Mammary epithelial cell (primary cell): ENCODE measurements around the gene SPARC.

Source experiments
- EZH2 ChIP-seq: IDR thresholded peaks from 2 replicates; pipeline ENCODE4 v1.6.1; 2012; ENCODE audit warnings: low read length, inconsistent platforms, borderline replicate concordance
- TF ChIP-seq, protein P1 (sequence below), 2 donors: IDR thresholded peaks in 1 of 2; conservative IDR thresholded peaks in 1 of 2; 2 replicates each; pipeline ENCODE4 v1.5.1; 2011 to 2012; ENCODE audit warnings: inconsistent platforms in 2 of 2, low read length in 2 of 2, mild to moderate bottlenecking in 2 of 2, control low read depth in 1 of 2, low read depth in 1 of 2; ENCODE audit not compliant: insufficient read depth in 1 of 2; ENCODE audit errors: extremely low read depth in 1 of 2

DNA sequence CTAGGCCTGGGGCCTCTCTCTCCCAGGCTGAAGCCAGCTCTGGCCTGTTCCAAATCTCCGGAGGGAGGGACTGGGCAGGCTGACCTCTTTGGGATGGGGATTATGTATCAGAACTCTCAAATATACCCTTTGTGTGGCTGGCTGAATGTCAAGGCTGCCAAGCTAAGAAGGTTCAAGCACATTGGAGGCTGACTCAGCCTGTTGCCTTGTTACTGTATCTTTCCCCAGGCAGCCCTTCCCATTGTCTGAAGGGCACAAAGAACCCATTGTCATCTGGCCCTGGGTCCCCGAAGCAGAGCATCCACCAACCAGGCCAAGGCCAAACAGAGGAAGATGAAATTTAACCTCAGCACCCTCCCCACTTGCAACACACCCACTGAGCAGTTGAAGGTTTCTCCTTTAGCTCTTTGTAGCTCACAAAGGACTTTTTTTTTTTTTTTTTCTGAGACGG is 7.3 kb upstream of the SPARC start:
- TF ChIP-seq, protein P1, sequence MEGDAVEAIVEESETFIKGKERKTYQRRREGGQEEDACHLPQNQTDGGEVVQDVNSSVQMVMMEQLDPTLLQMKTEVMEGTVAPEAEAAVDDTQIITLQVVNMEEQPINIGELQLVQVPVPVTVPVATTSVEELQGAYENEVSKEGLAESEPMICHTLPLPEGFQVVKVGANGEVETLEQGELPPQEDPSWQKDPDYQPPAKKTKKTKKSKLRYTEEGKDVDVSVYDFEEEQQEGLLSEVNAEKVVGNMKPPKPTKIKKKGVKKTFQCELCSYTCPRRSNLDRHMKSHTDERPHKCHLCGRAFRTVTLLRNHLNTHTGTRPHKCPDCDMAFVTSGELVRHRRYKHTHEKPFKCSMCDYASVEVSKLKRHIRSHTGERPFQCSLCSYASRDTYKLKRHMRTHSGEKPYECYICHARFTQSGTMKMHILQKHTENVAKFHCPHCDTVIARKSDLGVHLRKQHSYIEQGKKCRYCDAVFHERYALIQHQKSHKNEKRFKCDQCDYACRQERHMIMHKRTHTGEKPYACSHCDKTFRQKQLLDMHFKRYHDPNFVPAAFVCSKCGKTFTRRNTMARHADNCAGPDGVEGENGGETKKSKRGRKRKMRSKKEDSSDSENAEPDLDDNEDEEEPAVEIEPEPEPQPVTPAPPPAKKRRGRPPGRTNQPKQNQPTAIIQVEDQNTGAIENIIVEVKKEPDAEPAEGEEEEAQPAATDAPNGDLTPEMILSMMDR (conservative IDR thresholded peaks at IDR 0.05 in 1 of 2, IDR thresholded peaks at IDR 0.05 in 1 of 2; ENCODE audit: extremely low read depth in 1 of 2, insufficient read depth in 1 of 2, low read depth in 1 of 2, low read length in 2 of 2): no peak
- no peak for TF ChIP-seq EZH2
